HG03280 (cell line): ENCODE measurements around the gene TCF23.

ENCODE experiments used
- ATAC-seq: cut with Tn5 transposase; IDR thresholded peaks from one replicate; pipeline ENCODE4 v1.9.1; 2021; ENCODE audit warnings: mild to moderate bottlenecking, moderate library complexity; ENCODE audit not compliant: unreplicated experiment

Gene TCF23

GRCh38 chr2:27127883-27128667, 20.7 kb upstream of the TCF23 start:
- no peak for ATAC-seq

- no peak for ATAC-seq
Observed at GRCh38 chr2:27128668-27129571, 19.9 kb upstream of the TCF23 start.

GRCh38 chr2:27130396-27130795, 18.4 kb upstream of the TCF23 start:
- ATAC-seq, result no peak

GRCh38 chr2:27131429-27131828, 17.4 kb upstream of the TCF23 start:
- no peak for ATAC-seq

- ATAC-seq, result no peak
Observed at GRCh38 chr2:27133195-27133875, 15.5 kb upstream of the TCF23 start.

GRCh38 chr2:27133905-27134780, 14.7 kb upstream of the TCF23 start, which contains the start of gene PREB:
Gene PREB, minus strand, starts transcription at chr2:27134636. Its CDS starts 215 bp downstream, at chr2:27134421.
- peak; percentile 91 for ATAC-seq

- ATAC-seq, result no peak
Observed at GRCh38 chr2:27134781-27135477, 13.9 kb upstream of the TCF23 start.

- ATAC-seq, result no peak
Observed at GRCh38 chr2:27135478-27135955, 13.3 kb upstream of the TCF23 start.

- no peak for ATAC-seq
Observed at GRCh38 chr2:27136751-27137150, 12.1 kb upstream of the TCF23 start.

- no peak for ATAC-seq
Observed at GRCh38 chr2:27137322-27137935, 11.4 kb upstream of the TCF23 start.

- no peak for ATAC-seq
Observed at GRCh38 chr2:27138111-27138510, 10.7 kb upstream of the TCF23 start.

GRCh38 chr2:27139310-27139709, 9.5 kb upstream of the TCF23 start, which contains the start of gene PRR30:
Gene PRR30, minus strand, starts transcription at chr2:27139410. Its CDS starts 1,081 bp downstream, at chr2:27138329.
- ATAC-seq, result no peak

GRCh38 chr2:27143285-27143684, 5.5 kb upstream of the TCF23 start:
- no peak for ATAC-seq

GRCh38 chr2:27145682-27146081, 3.1 kb upstream of the TCF23 start:
- ATAC-seq, result no peak

GRCh38 chr2:27147935-27148334, 869 bp upstream of the TCF23 start:
- ATAC-seq, result no peak

GRCh38 chr2:27149570-27150405, 984 bp downstream of the TCF23 start:
- ATAC-seq, result no peak

- ATAC-seq, result no peak
Observed at GRCh38 chr2:27150639-27151230, 1.9 kb downstream of the TCF23 start.
